HG03196 (cell line): ENCODE measurements around the gene RGS17.
"Not testable (repeated sequence)": the region's sequence is repeated elsewhere in the genome, so short reads cannot be mapped to it uniquely, and the experiment has no call there.

Experiments
- ATAC-seq: cut with Tn5 transposase; IDR thresholded peaks from one replicate; pipeline ENCODE4 v1.9.1; 2021; ENCODE audit not compliant: unreplicated experiment

The RGS17 gene

GRCh38 chr6:153126218-153126617, 4.9 kb downstream of the RGS17 start:
- ATAC-seq = no peak

- no peak for ATAC-seq
Measured at GRCh38 chr6:153125032-153125431, 6.0 kb downstream of the RGS17 start.

GRCh38 chr6:153123801-153124200, 7.3 kb downstream of the RGS17 start:
- ATAC-seq = peak; percentile 58

DNA sequence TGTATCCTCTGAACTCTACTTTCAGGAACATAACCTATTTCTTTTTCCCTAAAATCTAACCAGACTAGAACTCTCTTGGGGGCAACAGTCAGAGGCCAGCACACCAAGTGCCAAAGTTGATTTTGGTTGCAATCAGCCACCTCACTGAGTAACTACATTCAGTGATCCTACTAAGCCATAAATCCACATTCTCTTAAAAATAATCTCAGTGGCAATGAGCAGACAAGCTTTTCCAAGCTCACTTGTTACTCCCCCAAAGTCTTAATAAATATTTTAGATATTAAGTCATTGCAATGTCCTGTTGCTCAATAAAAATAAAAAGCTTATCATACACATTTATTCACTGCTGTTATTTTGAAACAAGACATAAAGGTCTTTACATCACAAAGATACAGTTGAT, 9.8 kb downstream of the RGS17 start:
- ATAC-seq = no peak

DNA sequence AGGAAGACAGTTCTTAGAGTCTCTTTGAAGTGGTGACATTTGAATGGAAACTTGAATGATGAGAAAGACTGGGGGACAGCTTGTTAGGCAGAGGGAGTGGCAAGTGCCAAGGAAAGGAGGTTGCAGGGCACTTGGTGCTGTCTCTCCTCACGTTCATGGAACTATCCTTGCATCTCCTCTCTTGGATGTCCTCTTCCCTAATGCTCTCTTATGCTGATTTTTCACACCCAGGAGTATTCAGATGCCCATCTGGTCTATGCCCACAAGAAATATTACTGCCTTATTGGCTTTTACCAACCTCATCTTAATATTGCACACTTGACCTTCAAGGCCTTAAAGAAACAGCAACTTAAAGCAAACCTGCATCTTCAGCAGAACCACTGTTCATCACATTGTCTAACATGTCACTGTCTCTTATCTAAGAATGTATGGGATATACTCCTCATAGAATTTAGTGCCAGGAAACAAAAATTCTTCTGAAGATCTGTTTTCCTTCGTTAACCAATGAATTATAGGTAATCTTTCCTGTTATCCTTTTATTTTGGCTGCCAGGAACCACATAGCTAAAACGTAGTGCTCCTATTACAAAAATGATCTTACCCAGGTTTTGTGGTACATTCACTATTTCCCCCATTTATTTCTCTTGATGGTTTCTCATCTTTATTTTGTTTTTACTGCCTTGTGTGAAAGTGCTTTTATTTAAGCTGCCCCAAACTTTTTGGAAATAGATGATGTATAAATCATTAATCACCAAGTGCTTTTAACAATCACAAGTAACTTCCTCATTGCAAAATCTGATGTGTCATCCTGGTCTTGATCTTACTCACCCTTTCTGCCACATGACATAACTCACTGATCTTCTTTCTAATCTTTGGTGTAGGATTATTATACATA, 12.8 kb downstream of the RGS17 start:
- ATAC-seq = peak; percentile 98

DNA sequence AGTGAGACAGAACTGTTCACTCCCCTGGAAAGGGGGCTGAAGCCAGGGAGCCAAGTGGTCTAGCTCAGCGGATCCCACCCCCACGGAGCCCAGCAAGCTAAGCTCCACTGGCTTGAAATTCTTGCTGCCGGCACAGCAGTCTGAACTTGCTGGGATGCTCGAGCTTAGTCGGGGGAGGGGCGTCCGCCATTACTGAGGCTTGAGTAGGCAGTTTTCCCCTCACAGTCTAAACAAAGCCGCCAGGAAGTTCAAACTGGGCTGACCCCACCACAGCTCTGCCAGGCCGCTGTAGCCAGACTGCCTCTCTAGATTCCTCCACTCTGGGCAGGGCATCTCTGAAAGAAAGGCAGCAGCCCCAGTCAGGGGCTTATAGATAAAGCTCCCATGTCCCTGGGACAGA, 20.0 kb downstream of the RGS17 start:
- ATAC-seq = not testable (repeated sequence)

GRCh38 chr6:153110612-153111011, 20.5 kb downstream of the RGS17 start:
- ATAC-seq = not testable (repeated sequence)

DNA sequence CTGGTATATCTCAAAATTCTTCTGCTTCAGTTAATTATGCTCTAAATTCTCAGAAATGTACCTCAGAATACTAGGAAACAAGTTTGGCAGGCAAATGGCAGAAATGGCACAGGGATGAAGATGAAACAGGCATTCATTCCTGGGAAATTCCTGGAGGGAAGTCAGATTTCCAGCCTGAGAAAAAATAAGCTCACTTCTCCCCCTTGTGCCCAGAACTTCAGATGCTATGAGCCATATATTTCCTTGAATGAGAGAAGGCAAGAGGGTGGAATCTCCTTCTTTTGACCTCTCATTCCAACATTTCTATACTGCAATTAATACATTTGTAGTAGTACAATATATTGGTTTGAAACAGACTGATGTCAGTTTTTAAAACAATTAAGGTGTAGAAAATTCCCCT, 22.8 kb downstream of the RGS17 start:
- ATAC-seq = no peak

DNA sequence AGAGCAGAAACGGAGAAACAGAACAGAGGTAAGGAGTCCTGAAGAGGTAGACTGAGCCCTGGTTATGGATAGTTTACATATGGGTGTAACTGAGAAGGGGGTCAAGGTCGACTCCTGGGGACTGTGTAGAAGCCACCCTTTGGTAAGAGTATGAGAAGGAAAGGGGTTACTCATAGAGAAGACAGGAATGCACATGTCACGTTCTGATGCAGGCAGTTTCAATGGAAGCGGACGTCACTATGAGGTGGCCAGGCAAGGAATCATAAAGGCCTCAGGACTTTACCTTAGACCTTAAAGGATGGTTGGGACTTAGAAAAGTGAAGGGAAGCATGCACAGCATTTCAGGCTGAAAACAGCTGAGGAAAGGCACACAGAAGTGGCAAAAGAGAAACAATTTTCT, 25.1 kb downstream of the RGS17 start:
- no peak for ATAC-seq

DNA sequence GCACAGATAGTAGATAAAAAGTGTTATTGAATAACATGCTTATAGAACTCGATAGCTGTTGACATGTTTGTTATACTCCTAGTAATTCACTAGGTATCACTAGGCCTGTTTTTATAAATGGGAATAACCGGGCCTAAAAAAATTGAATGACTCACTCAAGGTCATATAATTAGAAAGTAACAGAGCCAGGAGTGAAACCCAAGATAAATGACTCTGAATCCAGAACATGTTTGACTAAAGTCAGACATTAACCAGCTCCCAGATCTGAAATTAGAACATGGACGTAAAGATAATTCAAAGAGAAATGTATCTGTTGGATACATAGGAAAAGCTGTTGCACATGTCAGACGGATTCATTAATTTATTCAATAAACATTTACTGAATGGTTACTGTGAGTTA, 26.9 kb downstream of the RGS17 start:
- no peak for ATAC-seq

DNA sequence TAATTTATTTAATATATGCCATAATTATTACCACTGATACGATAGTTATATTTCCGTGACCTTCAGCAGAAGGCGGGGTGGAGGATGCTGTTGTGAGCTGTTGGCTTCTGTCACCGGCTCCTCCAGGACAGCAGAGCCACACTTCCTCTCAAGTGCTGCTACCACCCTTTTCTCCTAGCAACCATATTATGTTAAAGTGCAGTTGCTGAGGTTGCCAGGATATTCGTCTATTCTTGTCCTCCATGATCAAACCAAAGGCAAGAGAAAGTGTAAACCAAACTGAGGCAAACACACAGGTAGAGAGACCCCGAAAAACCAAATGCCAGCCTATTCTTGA, 27.8 kb downstream of the RGS17 start:
- ATAC-seq = no peak

DNA sequence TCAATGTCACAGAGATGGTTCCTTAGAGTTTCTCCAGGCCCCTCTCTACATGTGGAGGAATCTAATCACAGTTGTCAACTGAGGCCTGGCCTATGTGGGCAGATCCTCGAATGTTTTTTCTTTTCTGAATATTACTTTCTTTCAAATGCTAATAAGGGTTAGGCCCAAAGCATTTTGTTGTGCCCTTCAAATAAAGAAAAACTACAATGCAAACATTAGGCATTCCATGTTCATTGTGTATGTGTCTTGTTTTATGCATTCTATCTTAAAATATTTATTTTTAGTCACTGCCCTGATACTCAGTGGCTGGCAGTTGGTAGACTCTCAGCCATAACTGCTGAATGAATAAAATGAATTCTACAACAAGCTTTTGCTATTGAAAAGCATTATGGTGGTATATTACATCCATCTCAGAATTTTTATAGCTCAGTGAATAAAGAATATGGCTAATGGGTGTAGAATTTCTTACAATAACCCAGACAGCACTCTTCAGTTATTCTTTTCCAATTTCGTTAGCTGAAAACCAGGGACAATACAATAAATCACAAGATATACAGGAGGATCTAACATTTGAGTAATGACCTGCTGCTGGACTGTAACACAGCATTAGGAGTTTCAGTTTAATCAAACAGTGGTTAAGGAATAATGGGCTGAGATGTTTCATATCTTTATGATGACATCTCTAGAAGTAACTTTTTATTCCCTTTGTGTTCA, 28.3 kb downstream of the RGS17 start:
- ATAC-seq = no peak

DNA sequence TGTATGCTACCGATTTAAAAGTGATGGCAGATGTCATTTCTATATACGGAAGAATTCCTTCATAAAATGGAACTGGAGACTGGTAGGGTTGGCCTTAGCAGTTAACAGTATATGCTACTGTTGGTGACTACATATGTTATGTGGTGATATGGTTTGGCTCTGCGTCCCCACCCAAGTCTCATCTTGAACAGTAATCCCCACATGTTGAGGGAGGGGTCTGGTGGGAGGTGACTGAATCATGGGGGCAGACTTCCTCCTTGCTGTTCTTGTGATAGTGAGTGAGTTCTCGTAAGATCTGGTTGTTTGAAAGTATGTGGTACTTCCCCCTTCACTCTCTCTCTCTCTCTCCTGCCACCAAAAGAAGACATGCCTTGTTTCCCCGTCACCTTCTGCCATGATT, 29.6 kb downstream of the RGS17 start:
- ATAC-seq = no peak

- peak; percentile 66 for ATAC-seq
Measured at GRCh38 chr6:153099636-153100035, 31.4 kb downstream of the RGS17 start.

DNA sequence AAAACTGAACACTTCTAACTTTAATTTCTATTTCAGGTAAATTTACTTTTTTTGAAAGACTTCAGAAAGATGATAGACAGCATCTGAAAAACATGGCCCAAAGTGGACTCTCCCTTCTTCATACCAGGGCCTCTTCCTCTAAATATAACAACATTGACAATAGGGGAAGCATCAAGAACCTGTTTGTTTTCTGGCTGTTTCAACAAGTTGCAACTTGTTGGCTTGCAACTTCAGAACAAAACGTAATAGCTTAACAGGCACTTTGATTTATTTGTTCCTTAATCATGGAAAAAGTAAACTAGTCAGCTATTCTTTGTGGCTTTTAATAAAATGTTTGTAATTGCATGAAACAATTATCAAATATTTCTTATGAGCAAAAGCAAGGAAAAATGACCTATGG, 34.3 kb downstream of the RGS17 start:
- ATAC-seq = no peak

- ATAC-seq = no peak
Measured at GRCh38 chr6:153096031-153096430, 35.1 kb downstream of the RGS17 start.

DNA sequence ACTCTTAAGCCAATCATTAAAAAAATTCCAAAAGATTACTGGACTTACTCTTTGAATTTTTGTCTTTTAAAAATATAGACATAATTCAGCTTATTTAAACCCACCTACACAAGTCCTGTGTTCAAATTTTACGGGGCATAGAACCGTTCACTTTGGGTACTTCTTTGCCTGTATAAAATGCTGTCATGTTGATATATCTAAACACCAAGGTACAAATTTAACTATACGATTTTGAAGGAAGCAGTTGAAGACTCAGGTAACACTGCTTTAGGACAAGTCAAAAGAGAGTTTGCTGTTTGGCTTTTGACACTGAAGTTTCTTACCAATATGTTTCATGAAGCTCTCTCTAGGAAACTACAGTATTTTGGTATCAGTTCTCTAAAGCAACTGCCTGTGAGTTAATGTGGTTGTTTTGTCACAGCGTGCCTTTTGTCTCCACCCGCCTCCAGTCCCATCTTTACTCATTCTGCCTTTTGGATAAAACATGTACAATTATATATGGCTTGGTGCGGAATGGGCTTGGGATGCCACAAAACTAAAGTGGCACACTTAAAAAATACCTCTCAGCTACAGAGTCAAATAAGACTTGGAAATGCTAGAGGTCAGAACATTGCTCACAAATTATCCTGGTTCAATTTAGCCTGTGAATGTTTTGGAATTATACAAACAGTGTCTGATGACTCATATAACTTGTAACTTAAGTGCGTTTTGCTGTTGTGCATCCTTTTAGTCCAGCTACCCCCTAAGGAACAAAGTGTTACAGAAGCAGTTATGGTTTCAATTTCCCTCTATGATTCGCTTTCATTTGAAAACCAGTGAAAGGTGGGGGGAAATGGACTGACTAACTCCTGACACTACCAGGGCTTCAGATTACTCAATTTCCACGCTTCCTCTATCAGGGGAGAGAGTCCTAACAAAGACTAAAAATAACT, 38.7 kb downstream of the RGS17 start:
- peak; percentile 80 for ATAC-seq

GRCh38 chr6:153090241-153090930, 40.7 kb downstream of the RGS17 start:
- ATAC-seq = no peak

DNA sequence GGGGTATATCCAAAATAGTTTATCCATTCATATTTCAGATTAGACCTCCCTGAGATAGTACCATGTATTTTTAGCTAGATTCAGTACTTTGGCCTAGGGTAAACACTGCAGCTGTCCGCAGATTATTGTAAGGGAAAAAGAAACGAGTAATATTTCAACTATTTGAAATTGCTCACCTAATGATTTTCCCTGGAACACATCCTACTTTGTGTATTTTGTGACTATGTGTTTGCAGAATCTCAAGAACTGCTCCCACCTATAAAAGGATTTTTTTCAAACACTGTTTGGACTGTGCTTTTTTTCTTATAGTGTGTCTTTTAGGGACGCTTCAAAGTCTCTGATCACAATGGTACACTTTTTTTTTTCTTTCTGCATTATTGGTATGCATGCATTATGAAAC, 42.3 kb downstream of the RGS17 start:
- ATAC-seq = no peak

DNA sequence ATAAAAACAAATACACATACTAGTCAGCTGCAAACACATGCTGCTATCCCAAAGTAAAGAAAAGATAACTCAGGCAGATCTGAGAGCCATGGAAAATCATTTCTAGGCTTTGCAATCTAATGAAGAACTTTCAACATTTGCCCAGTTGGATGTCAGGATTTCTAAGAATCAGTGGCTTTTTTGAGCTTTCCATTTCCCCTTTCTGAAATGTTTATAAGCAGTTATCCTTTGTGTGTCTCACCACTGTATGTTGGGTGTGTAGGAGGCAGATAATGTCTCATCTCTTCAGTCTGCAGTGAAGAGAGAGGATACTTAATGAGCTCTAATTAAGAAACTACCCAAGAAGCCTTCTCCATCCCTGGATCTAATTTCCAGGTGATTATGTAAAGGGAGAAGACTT, 43.6 kb downstream of the RGS17 start:
- no peak for ATAC-seq
